Stimulated activated CD4-positive, alpha-beta T cell treated with anti-CD3 and anti-CD28 coated beads, TNF-alpha, amount 100 ng/mL, for 4 hours (primary cell): ENCODE data around the gene DES.

Source experiments
- DNase-seq, 3 experiments: peaks; one replicate each; pipeline ENCODE4 v3.0.0-alpha.2; 2020; ENCODE audit warnings: low read depth in 3 of 3

The DES gene

DNA sequence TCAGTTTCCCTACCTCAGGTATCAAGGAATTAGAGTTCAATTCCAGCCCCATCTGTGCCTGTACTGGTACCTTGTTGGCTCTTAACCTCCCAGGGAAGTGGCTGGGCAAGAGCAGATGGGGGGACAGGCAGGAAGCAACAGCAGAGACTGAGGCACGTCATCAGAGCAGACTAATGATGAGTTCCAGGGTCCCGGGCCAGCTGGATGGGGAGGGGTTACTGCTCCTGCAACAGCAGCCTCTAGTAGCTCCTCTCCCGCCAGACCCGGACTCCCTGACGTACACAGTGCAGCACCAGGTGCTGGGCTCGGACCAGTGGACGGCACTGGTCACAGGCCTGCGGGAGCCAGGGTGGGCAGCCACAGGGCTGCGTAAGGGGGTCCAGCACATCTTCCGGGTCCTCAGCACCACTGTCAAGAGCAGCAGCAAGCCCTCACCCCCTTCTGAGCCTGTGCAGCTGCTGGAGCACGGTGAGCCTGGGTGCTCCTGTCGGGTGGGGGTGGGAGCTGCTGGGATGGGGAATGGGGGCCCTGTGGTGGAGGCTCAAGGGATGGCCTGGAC is 54.5 kb downstream of the DES start:
- no peak for DNase-seq

DNA sequence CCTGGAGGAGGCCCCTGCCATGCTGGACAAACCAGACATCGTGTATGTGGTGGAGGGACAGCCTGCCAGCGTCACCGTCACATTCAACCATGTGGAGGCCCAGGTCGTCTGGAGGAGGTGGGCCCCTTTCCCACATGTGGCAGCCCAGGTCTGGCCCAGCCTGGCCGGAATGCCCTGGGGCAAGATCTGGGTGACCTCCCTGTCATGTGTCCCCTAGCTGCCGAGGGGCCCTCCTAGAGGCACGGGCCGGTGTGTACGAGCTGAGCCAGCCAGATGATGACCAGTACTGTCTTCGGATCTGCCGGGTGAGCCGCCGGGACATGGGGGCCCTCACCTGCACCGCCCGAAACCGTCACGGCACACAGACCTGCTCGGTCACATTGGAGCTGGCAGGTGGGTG is 55.3 kb downstream of the DES start:
- no peak for DNase-seq

DNA sequence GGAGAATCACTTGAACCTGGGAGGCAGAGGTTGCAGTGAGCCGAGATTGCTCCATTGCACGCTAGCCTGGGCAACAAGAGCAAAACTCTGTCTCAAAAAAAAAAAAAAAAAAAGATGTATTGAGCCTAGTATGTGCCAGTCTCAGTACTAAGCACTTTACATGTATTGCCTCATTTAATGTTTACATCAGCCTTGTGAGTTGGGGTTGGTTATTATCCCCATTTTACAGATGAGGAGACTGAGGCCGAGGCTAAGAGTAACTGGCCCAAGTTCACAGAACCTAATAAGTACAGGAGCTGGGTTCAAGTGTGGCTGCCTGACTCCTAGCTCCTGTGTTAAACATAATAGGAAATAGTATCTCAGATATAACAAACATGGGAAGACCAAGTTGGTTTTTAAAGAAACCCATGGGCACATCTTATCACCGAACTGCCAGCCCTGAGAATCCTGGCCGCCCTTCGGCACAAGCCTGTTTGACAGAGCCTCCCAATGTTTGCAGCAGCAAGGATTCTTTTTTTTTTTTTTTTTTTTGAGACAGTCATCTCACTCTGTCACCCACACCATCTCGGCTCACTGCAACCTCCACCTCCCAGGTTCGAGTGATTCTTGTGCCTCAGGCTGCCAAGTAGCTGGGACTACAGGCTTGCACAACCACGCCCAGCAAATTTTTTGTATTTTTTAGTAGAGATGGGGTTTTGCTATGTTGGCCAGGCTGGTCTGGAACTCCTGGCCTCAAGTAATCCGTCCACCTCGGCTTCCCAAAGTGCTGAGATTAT is 56.3 kb downstream of the DES start:
- no peak for DNase-seq

DNA sequence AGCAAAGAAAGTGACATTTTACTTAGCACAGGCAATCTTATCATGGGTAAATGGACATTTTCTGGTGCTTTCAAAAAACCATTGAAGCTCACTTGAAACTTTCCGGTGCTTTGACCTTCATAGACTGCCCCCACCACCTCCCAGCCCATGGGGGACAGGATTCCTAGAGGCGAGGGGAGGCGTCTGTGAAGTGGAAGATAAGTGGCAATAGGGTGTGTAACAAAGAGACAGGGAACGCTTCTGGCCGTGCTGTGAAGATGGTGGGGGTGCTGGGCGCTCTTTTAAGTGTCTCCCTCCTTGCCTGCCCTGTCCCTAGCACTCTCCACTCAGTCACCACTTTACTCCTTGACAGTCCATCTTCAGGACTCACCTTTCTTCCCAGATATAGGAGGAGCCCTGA is 57.1 kb downstream of the DES start:
- no peak for DNase-seq

DNA sequence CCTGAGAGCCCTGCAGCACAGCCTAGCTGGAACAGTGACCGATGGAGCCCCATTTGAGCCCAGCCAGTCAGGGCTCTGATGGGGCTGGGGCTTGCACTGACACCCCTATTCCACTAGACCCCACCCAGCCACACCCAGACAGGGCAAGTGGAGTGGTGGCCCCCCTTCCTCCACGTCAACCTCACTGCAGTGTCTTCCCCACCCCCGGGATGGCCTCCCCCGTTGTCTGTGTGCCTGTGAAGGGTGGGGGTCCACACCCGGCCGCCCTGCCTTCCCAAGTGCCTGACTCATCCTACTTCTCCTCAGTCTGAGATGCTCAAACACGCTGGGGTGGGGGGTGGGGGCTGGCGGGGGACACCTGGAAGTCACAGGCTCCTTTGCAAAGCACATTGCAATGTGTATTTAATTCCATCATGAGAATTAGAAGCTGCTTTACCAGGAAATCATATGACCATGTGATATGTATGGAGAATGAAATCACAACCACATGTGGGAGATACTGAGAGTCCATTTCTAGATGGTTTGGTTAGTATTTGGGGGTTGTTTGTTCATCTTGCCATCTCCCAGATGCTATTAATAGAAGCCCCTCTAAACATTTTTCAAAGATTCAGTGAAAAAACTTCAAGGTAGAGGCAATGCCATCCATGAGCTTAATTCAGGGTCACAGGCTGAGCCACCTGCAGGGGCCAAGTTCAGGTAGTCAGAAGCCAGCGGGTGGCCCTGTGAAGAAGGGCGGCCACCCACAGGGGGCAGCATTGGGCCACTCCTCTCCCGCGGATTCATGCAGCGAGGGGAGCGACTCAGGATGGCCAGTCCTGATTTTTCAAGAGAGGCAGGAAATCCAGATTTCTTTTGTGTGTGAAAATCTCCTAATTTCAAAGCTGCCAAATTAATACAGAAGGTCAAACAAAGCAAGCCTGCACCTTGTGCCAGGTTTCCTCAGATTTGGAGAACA is 57.8 kb downstream of the DES start:
- peak in 2 of 3 experiments; percentile 33 to 40 for DNase-seq
